Activated CD8-positive, alpha-beta T cell treated with anti-CD3 and anti-CD28 coated beads, Interleukin-2, amount 10 ng/mL, durations not matched to agents 7 days and 5 days (primary cell): Measurements from ENCODE around the gene MAP4K3. TPM values are rescaled to one million over a fixed set of nuclear protein-coding genes. Genes with fewer than 3 reads are reported as not detected.

Experiments used
- ATAC-seq: fragments of 150-1000 bp; cut with Tn5 transposase; one replicate; pipeline ENCODE4 v1.10.0; 2021; ENCODE audit warnings: moderate library complexity
- CTCF ChIA-PET: fragments of 350-600 bp; sonication (Branson Sonifier 250); formaldehyde crosslinking; loops from one replicate; lab custom pipeline; 2021; ENCODE audit warnings: antibody characterized with exemption; lab: Charles Lee
- POLR2A ChIA-PET: fragments of 350-600 bp; sonication (Branson Sonifier 250); formaldehyde crosslinking; loops from one replicate; lab custom pipeline; 2021; ENCODE audit warnings: antibody characterized with exemption; lab: Charles Lee
- DNase-seq: peaks from one replicate; pipeline ENCODE4 v3.0.0-alpha.2; 2020
- H3K27ac Mint-ChIP-seq: one replicate; pipeline ENCODE4 v1.8.0; 2021; ENCODE audit warnings: mild to moderate bottlenecking, mixed read lengths
- H3K27me3 Mint-ChIP-seq: one replicate; pipeline ENCODE4 v1.8.0; 2021; ENCODE audit warnings: low read depth, mixed read lengths
- H3K36me3 Mint-ChIP-seq: one replicate; pipeline ENCODE4 v1.8.0; 2021; ENCODE audit warnings: low read depth, mixed read lengths
- H3K4me1 Mint-ChIP-seq: one replicate; pipeline ENCODE4 v1.8.0; 2021; ENCODE audit warnings: low read depth, mixed read lengths
- H3K4me3 Mint-ChIP-seq: one replicate; pipeline ENCODE4 v1.8.0; 2021; ENCODE audit warnings: mild to moderate bottlenecking, mixed read lengths
- H3K9me3 Mint-ChIP-seq: one replicate; pipeline ENCODE4 v1.8.0; 2022; ENCODE audit warnings: mixed read lengths; ENCODE audit not compliant: insufficient read depth
- total RNA-seq, 2 experiments: library from RNA; stranded (reverse); gene quantifications; one replicate each; pipeline ENCODE4 v1.2.3, GENCODE V29; 2021

The MAP4K3 gene
- total RNA-seq, 2 experiments from 2014 or later: 5.0 to 6.5 TPM

DNA sequence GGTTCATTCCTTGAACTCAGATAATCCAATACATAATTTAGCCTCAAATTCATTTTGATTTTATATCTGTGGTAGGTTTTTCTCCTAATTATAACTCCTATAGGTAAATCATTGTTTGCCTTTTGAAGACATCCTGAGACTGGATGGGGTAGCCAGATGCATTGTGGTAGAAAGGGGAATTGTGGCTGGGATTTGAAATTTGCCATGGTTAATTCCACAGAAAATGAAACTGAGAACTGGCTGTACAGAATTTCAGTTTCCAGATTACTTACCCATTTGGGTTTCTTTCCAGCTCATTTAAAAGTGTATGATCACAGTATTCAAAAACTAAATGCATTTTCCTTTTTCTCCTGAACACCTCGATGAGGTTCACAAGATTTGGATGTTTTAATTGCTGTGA is 211.5 kb downstream of the MAP4K3 start:
- no peak for DNase-seq
- no peaks in the 10 kb centered on the region for H3K27me3 Mint-ChIP-seq
- H3K4me3 Mint-ChIP-seq: peak overlapping the region; percentile 16
- H3K4me1 Mint-ChIP-seq: peaks cover 67% of the 10 kb centered on the region
- peaks cover 25% of the 10 kb centered on the region for H3K36me3 Mint-ChIP-seq
- ATAC-seq: no peak
- ChIA-PET CTCF (interaction anchor here (0.9 to 6.8 kb wide), 7 partner anchors 10 to 278 kb away, joined by 3 to 213 read pairs (median 5); partner anchors contain the start of gene SOS1), POLR2A (interaction anchor here (1.2 to 7.2 kb wide), 4 partner anchors 9 to 107 kb away, joined by 4 to 157 read pairs (median 26); partner anchors contain the start of gene SOS1)
- peaks cover 14% of the 10 kb centered on the region for H3K9me3 Mint-ChIP-seq
- peak overlapping the region; percentile 74 for H3K27ac Mint-ChIP-seq

DNA sequence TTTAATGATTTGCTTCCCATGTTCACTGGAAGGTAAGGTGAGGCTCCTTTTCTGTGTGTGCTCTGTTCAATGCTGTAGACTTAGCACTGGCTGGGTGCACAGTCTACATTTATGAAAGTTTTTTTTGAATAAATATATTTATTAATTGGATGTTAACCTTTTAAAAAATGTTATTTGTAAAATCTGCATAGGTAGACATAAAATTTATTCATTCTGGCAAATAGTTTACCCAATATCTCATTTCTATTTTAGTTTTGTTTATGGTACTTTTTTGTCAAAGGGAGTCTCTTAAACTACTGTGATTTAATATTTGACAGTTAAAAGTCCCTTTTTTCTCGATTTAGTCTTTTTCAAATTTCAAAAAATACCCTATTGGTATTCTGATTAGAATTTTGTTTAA is 213.2 kb downstream of the MAP4K3 start:
- DNase-seq: no peak
- no peaks in the 10 kb centered on the region for H3K27me3 Mint-ChIP-seq
- ChIA-PET CTCF (interaction anchor here (6.8 kb wide), 1 partner anchor 105 kb away, joined by 213 read pairs; the partner anchor contains the start of gene SOS1), POLR2A (interaction anchor here (2.8 to 7.2 kb wide), 2 partner anchors 99 to 106 kb away, joined by 18 to 157 read pairs; partner anchors contain the start of gene SOS1)
- H3K4me1 Mint-ChIP-seq: peaks cover 71% of the 10 kb centered on the region
- no peak overlapping the region for H3K27ac Mint-ChIP-seq
- ATAC-seq: no peak
- peaks cover 34% of the 10 kb centered on the region for H3K36me3 Mint-ChIP-seq
- H3K9me3 Mint-ChIP-seq: peaks cover 14% of the 10 kb centered on the region
- no peak overlapping the region for H3K4me3 Mint-ChIP-seq

DNA sequence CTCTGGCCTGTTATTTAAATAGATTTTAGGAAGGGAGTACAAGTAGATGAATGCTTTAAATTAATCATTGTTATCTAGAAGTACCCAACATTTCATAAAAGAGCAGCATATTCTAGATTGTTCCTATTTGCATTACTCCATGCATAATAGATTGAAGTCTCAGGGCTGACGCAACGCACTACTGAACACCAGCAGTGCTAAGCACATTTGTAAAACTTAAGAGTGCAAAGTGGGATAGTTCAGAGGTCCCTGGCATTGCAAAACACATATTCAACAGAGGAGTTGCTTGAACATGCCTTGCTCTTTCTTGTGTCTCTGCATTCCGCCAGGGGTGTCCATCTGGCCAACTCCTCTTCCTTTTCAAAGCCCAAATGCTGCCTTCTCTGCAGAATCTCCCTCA is 215.6 kb downstream of the MAP4K3 start:
- Mint-ChIP-seq H3K9me3 (peaks cover 14% of the 10 kb centered on the region), H3K36me3 (peaks cover 33% of the 10 kb centered on the region), H3K27me3 (no peaks in the 10 kb centered on the region), H3K4me3 (no peak overlapping the region), H3K27ac (peak overlapping the region; percentile 48), H3K4me1 (peaks cover 70% of the 10 kb centered on the region)
- DNase-seq (no peak), ATAC-seq (no peak)
- ChIA-PET POLR2A (interaction anchor here (14.6 kb wide), 1 partner anchor 98 kb away, joined by 315 read pairs; the partner anchor contains the start of gene SOS1), CTCF (interaction anchor here (1.2 kb wide), 1 partner anchor 22 kb away, joined by 3 read pairs; no protein-coding TSS in a partner anchor)

DNA sequence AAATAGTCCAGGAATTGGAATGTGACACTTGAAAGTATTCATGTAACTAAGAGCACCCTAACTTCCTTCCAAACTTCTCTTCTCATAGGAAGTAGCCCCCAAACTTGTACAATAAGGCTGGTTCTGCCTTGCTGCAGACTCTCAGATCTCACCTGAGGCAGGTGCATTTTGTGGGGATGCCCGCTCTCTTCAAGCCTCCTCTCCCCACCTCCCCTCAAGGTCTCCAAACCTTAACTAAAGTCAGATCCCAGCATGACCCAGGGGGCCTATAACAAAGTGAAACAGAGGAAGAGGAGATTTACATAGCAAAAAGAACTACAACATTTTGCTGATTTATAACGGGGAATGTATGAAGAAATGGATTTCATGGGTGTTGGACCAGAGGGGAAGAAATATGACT is 216.9 kb downstream of the MAP4K3 start:
- Mint-ChIP-seq H3K4me3 (peak overlapping the region; percentile 55), H3K27me3 (no peaks in the 10 kb centered on the region), H3K4me1 (peaks cover 70% of the 10 kb centered on the region), H3K36me3 (peaks cover 40% of the 10 kb centered on the region), H3K9me3 (peaks cover 14% of the 10 kb centered on the region), H3K27ac (peak overlapping the region; percentile 91)
- ChIA-PET CTCF (interaction anchor here (1.8 to 4.8 kb wide), 3 partner anchors 8 to 92 kb away, joined by 5 to 47 read pairs (median 23); no protein-coding TSS in a partner anchor), POLR2A (interaction anchor here (14.6 kb wide), 1 partner anchor 97 kb away, joined by 315 read pairs; the partner anchor contains the start of gene SOS1)
- DNase-seq (no peak), ATAC-seq (no peak)

DNA sequence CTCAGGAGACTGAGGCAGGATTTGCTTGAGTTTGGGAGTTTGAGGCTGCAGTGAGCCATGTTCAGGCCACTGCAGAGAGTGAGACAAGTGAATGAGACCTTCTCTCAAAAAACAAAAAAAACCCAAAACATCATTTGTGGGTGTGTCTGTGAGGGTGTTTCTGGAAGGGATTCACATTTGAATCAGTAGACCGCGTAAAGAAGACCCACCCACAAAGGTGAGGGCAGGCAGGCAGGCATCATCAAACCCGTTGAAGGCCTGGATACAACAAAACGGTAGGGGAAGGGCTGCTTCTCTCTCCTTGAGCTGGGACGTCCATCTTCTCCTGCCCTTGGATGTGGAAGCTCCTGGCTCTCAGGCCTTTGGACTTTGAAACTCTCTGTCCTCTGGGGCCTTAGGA is 218.7 kb downstream of the MAP4K3 start:
- H3K4me3 Mint-ChIP-seq: peak overlapping the region; percentile 30
- peaks cover 14% of the 10 kb centered on the region for H3K9me3 Mint-ChIP-seq
- H3K36me3 Mint-ChIP-seq: peaks cover 47% of the 10 kb centered on the region
- CTCF ChIA-PET: interaction anchor here (0.9 to 4.8 kb wide), 6 partner anchors 8 to 99 kb away, joined by 3 to 47 read pairs (median 21); partner anchors contain the start of gene SOS1
- peak overlapping the region; percentile 97 for H3K27ac Mint-ChIP-seq
- ATAC-seq (no peak), DNase-seq (peak; percentile 49)
- no peaks in the 10 kb centered on the region for H3K27me3 Mint-ChIP-seq
- POLR2A ChIA-PET: interaction anchor here (1.3 to 14.6 kb wide), 5 partner anchors 9 to 467 kb away, joined by 4 to 315 read pairs (median 13); partner anchors contain the start of genes SOS1 and SRSF7
- peaks cover 74% of the 10 kb centered on the region for H3K4me1 Mint-ChIP-seq

DNA sequence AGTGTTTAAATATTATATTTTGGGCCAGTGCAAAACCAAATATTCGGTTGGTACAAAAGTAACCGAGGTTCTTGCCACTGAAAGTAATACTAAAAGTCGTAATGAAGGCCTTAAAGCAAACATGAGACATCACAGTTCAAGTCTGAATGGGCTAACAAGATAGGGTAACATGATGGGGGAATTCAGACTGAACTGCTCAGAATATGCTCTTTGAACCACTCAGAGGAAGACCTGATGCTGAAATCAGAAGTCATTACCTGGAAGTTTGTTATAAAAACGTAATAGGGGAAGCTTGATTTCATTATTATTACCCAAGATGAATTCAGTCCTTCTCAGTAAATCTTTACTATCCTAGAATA is 219.9 kb downstream of the MAP4K3 start:
- Mint-ChIP-seq H3K9me3 (peaks cover 9% of the 10 kb centered on the region), H3K36me3 (peaks cover 45% of the 10 kb centered on the region), H3K4me1 (peaks cover 78% of the 10 kb centered on the region), H3K4me3 (peak overlapping the region; percentile 57), H3K27me3 (no peaks in the 10 kb centered on the region), H3K27ac (peak overlapping the region; percentile 97)
- ATAC-seq (peak; percentile 63), DNase-seq (no peak)
- POLR2A ChIA-PET: interaction anchor here (1.9 to 14.6 kb wide), 4 partner anchors 8 to 94 kb away, joined by 4 to 315 read pairs (median 14); partner anchors contain the start of gene SOS1
- CTCF ChIA-PET: interaction anchor here (2.6 to 4.8 kb wide), 5 partner anchors 11 to 97 kb away, joined by 14 to 47 read pairs (median 22); partner anchors contain the start of gene SOS1

DNA sequence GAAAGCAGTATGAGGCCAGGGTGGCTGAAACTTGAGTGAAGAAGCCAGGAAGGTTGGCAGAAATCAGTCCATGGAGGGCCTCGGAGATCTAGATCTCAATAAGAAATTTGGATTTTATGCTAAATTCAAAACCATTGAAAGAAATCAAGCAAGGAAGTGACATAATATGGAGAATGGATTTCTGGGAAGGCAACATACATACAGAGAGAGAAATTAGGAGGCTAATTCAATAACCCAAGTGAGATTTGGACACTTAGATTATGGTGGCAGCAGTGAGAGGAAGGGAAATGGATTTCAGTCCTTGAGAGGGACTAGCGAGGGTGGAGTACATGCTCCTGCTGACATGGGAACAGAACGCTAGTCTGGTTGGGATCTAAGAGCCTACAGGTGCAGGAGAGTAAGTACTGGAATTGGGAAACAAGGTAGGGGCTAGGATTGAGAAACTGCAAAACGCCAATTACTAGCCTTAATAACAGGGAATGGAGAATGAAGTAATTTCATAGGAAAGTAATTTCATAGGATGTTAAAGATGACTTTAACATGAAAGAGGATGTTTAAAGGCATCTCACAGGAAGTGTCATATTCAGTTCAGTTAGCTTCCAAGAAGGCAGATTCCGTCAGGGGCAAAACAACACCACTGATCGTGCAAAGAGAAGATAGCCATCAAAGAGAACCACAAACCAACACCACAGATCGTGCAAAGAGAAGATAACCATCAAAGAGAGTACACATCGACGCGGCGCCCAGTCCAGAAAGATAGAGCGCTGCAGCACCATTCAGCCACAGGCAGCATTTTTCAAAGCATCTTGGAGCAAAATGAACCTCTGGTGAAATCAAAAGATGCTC is 220.5 kb downstream of the MAP4K3 start:
- H3K4me1 Mint-ChIP-seq: peaks cover 76% of the 10 kb centered on the region
- peak; percentile 96 for DNase-seq
- ATAC-seq: peak; percentile 90
- peaks cover 4% of the 10 kb centered on the region for H3K9me3 Mint-ChIP-seq
- ChIA-PET CTCF (interaction anchor here (1.0 to 4.8 kb wide), 7 partner anchors 11 to 97 kb away, joined by 3 to 47 read pairs (median 14); partner anchors contain the start of gene SOS1), POLR2A (interaction anchor here (1.8 to 14.6 kb wide), 5 partner anchors 9 to 93 kb away, joined by 4 to 315 read pairs (median 13); partner anchors contain the start of gene SOS1)
- peak overlapping the region; percentile 97 for H3K27ac Mint-ChIP-seq
- peaks cover 43% of the 10 kb centered on the region for H3K36me3 Mint-ChIP-seq
- H3K4me3 Mint-ChIP-seq: peak overlapping the region; percentile 57
- no peaks in the 10 kb centered on the region for H3K27me3 Mint-ChIP-seq

DNA sequence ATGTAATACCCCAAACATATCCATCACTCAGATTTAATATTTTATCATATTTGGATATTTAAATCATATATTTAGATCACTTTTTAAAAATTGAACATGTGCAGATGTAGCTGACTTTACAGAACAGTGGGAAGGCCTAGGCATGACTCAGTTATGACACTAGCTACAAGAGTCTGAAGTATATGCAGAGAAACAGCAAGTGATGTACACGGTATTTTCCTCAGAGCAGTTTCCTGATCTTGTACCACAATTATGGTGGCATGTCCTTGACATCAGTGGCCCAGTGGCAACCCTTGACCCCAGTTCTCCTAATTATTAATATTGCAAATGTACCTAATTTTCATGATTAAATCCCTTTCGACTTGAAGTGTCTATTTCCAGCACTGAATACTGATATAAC is 221.5 kb downstream of the MAP4K3 start:
- Mint-ChIP-seq H3K4me3 (no peak overlapping the region), H3K27ac (peak overlapping the region; percentile 97), H3K9me3 (no peaks in the 10 kb centered on the region), H3K36me3 (peaks cover 46% of the 10 kb centered on the region), H3K27me3 (no peaks in the 10 kb centered on the region), H3K4me1 (peaks cover 82% of the 10 kb centered on the region)
- DNase-seq (no peak), ATAC-seq (no peak)
- POLR2A ChIA-PET: interaction anchor here (0.5 to 14.6 kb wide), 4 partner anchors 10 to 93 kb away, joined by 3 to 315 read pairs (median 4); partner anchors contain the start of gene SOS1
- CTCF ChIA-PET: interaction anchor here (0.6 to 4.8 kb wide), 9 partner anchors 10 to 91 kb away, joined by 3 to 23 read pairs (median 5); no protein-coding TSS in a partner anchor

DNA sequence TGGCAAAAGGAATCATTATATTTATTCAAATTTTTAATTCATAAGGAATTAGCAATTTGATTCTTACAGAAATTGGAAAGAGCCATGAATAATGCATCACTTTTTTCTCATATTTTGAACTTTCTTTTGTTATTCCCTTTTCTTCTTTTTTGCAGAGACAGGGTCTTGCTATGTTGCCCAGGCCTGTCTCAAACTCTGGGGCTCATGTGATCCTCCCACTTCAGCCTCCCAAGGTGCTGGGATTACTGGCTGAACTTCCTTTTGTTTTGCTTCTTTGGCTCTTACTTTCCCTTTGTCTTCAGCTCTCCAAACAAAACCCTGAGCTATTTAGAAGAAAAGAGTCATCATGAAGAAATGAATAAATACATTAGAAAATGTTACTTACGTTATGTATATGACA is 224.1 kb downstream of the MAP4K3 start:
- CTCF ChIA-PET: interaction anchor here (2.2 to 4.5 kb wide), 2 partner anchors 16 to 88 kb away, joined by 12 to 27 read pairs; no protein-coding TSS in a partner anchor
- Mint-ChIP-seq H3K27me3 (no peaks in the 10 kb centered on the region), H3K4me3 (no peak overlapping the region), H3K4me1 (peaks cover 74% of the 10 kb centered on the region), H3K27ac (peak overlapping the region; percentile 56), H3K9me3 (no peaks in the 10 kb centered on the region), H3K36me3 (peaks cover 44% of the 10 kb centered on the region)
- ATAC-seq (no peak), DNase-seq (no peak)
- POLR2A ChIA-PET: interaction anchor here (14.6 kb wide), 1 partner anchor 90 kb away, joined by 315 read pairs; the partner anchor contains the start of gene SOS1

DNA sequence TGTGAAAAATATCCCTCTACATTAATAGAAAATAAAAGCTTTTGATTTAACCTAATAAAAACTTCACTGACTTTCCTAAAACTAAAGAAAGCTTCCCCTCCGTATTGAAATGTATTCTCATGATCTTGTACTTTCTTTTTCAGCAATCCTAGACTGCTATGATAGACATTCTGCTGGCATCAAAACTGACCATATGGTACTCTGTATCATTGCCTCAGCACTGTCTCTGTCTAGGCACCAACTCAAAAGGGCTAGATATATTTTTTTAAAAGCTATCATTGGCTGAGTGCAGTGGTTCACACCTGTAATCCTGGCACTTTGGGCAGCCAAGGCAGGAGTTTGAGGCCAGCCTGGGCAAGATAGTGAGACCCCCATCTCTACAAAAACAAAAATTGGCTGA is 226.2 kb downstream of the MAP4K3 start:
- DNase-seq: no peak
- peaks cover 40% of the 10 kb centered on the region for H3K36me3 Mint-ChIP-seq
- no peaks in the 10 kb centered on the region for H3K9me3 Mint-ChIP-seq
- ChIA-PET CTCF (interaction anchor here (1.2 to 4.5 kb wide), 8 partner anchors 8 to 91 kb away, joined by 4 to 27 read pairs (median 6); partner anchors contain the start of gene SOS1), POLR2A (interaction anchor here (0.6 to 14.6 kb wide), 2 partner anchors 22 to 87 kb away, joined by 3 to 315 read pairs; partner anchors contain the start of gene SOS1)
- no peak for ATAC-seq
- peaks cover 57% of the 10 kb centered on the region for H3K4me1 Mint-ChIP-seq
- H3K27ac Mint-ChIP-seq: peak overlapping the region; percentile 27
- no peaks in the 10 kb centered on the region for H3K27me3 Mint-ChIP-seq
- no peak overlapping the region for H3K4me3 Mint-ChIP-seq

DNA sequence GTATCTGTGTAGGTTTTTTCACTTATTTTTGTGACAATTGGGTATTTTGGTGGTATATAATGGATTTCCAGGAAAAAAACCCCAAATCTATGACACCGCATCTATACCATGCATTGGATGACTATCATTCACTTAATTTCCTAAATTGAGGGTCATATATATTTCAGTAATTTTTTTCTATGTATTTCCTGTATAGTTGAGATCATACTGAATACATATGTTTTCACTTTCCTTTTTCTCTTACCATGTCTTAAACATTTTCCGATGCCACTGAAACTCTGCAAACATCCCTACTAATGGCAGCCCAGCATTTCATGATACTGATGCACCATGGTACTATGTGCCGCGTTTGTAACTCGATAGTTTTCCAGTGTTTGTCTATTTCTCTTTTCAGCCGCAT is 233.7 kb downstream of the MAP4K3 start:
- H3K27me3 Mint-ChIP-seq: no peaks in the 10 kb centered on the region
- peaks cover 36% of the 10 kb centered on the region for H3K4me1 Mint-ChIP-seq
- peak; percentile 60 for ATAC-seq
- CTCF ChIA-PET: interaction anchor here (1.0 to 2.5 kb wide), 8 partner anchors 12 to 121 kb away, joined by 3 to 9 read pairs (median 6); partner anchors contain the start of gene SOS1
- H3K36me3 Mint-ChIP-seq: peaks cover 48% of the 10 kb centered on the region
- peak overlapping the region; percentile 47 for H3K4me3 Mint-ChIP-seq
- DNase-seq: no peak
- POLR2A ChIA-PET: interaction anchor here (1.0 to 1.6 kb wide), 5 partner anchors 13 to 83 kb away, joined by 3 to 8 read pairs (median 3); partner anchors contain the start of gene SOS1
- H3K9me3 Mint-ChIP-seq: peaks cover 30% of the 10 kb centered on the region
- H3K27ac Mint-ChIP-seq: peak overlapping the region; percentile 88
